Measurements from ENCODE around the gene MARS1. TPM values are rescaled to one million over a fixed set of nuclear protein-coding genes. Genes with fewer than 3 reads are reported as not detected.

The MARS1 gene
- total RNA-seq, 2 experiments from 2014 or later = 203 to 204 TPM

DNA sequence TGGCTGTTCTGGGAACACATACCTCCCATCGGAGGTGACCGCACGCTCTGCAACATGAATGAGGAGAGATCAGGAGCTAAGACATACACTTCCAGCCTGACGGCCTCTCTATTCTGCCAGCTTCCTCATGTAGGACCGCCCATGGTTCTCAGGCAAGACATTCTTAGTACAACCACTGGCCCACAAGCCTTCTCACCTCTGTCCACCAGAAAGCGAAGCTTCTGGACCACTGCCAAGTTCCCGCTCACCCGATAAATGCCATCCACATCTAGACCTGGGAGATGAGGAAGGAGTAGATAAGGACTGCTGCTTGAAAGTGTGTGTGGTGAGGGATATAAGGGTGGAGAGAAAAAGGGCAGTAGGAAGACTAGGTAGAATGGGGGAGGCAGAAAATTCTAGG lies 13.4 kb upstream of the MARS1 start:
- Mint-ChIP-seq H3K4me1 (ENCODE audit: low read depth) (peaks cover 76% of the 10 kb centered on the region), H3K27ac (peak overlapping the region; percentile 88), H3K9me3 (no peaks in the 10 kb centered on the region), H3K27me3 (no peaks in the 10 kb centered on the region), H3K4me3 (peak overlapping the region; percentile 89), H3K36me3 (ENCODE audit: low read depth) (peaks cover 84% of the 10 kb centered on the region)
- intact Hi-C loops (cut with DNase I, micrococcal nuclease) = no loop called here
- ChIA-PET CTCF (interaction anchor here (2.4 to 4.2 kb wide), 2 partner anchors 12 to 16 kb away, joined by 5 to 35 read pairs; no protein-coding TSS in a partner anchor), POLR2A (interaction anchor here (1.0 kb wide), 1 partner anchor 16 kb away, joined by 4 read pairs; no protein-coding TSS in a partner anchor)
- no peak for DNase-seq
- no peaks in the 10 kb centered on the region for H3K9me3 ChIP-seq (ENCODE audit: control insufficient read depth in 1 of 2, insufficient read depth in 1 of 2, low read length in 2 of 2)
- H3K4me3 ChIP-seq (ENCODE audit: low read length) = no peak overlapping the region
- no peak for ATAC-seq (ENCODE audit: poor library complexity)
- TF ChIP-seq, protein P1, sequence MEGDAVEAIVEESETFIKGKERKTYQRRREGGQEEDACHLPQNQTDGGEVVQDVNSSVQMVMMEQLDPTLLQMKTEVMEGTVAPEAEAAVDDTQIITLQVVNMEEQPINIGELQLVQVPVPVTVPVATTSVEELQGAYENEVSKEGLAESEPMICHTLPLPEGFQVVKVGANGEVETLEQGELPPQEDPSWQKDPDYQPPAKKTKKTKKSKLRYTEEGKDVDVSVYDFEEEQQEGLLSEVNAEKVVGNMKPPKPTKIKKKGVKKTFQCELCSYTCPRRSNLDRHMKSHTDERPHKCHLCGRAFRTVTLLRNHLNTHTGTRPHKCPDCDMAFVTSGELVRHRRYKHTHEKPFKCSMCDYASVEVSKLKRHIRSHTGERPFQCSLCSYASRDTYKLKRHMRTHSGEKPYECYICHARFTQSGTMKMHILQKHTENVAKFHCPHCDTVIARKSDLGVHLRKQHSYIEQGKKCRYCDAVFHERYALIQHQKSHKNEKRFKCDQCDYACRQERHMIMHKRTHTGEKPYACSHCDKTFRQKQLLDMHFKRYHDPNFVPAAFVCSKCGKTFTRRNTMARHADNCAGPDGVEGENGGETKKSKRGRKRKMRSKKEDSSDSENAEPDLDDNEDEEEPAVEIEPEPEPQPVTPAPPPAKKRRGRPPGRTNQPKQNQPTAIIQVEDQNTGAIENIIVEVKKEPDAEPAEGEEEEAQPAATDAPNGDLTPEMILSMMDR (IDR thresholded peaks at IDR 0.05) = no peak
- H3K27ac ChIP-seq (ENCODE audit: low read depth in 1 of 2, low read length in 2 of 2) = peak overlapping the region in 1 of 2 donors; percentile 8
- H3K4me1 ChIP-seq (ENCODE audit: insufficient read depth, low read length) = peaks cover 77% of the 10 kb centered on the region
- H3K36me3 ChIP-seq (ENCODE audit: insufficient read depth, low read length) = peaks cover 62% of the 10 kb centered on the region
- H3K27me3 ChIP-seq (ENCODE audit: control insufficient read depth in 1 of 2, insufficient read depth in 2 of 2, low read length in 2 of 2) = no peaks in the 10 kb centered on the region

DNA sequence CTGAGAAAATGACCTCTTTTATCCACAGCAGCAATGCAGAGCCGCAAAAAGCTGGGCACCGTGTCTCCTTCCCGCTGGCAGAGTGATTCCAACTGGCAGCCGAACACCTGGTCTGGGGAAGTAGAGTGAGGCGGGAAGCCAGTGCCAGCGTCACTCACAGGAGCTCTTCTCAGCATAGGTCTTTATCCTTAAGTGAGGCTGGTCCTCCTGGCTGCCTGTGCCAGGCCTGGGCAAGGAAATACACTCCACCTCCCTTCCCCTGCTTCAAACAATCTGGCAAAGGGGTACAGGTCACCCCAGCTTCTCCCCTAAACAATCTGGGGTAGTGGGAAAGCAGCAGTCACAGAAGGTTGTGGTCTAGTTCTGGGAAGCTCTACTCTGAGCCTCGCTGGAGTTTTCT lies 13.0 kb upstream of the MARS1 start:
- ChIA-PET POLR2A (interaction anchor here (1.0 kb wide), 1 partner anchor 16 kb away, joined by 4 read pairs; no protein-coding TSS in a partner anchor), CTCF (interaction anchor here (2.4 to 4.2 kb wide), 2 partner anchors 13 to 16 kb away, joined by 5 to 35 read pairs; no protein-coding TSS in a partner anchor)
- Histone ChIP-seq H3K4me3 (ENCODE audit: low read length) (no peak overlapping the region), H3K27me3 (ENCODE audit: control insufficient read depth in 1 of 2, insufficient read depth in 2 of 2, low read length in 2 of 2) (no peaks in the 10 kb centered on the region), H3K9me3 (ENCODE audit: control insufficient read depth in 1 of 2, insufficient read depth in 1 of 2, low read length in 2 of 2) (no peaks in the 10 kb centered on the region), H3K4me1 (ENCODE audit: insufficient read depth, low read length) (peaks cover 81% of the 10 kb centered on the region), H3K36me3 (ENCODE audit: insufficient read depth, low read length) (peaks cover 57% of the 10 kb centered on the region), H3K27ac (ENCODE audit: low read depth in 1 of 2, low read length in 2 of 2) (peak overlapping the region in 1 of 2 donors; percentile 99)
- Mint-ChIP-seq H3K4me1 (ENCODE audit: low read depth) (peaks cover 81% of the 10 kb centered on the region), H3K4me3 (peak overlapping the region; percentile 89), H3K36me3 (ENCODE audit: low read depth) (peaks cover 80% of the 10 kb centered on the region), H3K27ac (peak overlapping the region; percentile 88), H3K9me3 (no peaks in the 10 kb centered on the region), H3K27me3 (no peaks in the 10 kb centered on the region)
- TF ChIP-seq, protein P1 (IDR thresholded peaks at IDR 0.05) = no peak
- intact Hi-C loops (cut with DNase I, micrococcal nuclease) = loop anchor here in 1 of 2 experiments (5.0 kb wide), 2 partner anchors 72 to 277 kb away; partner anchors contain the start of genes CDK4 and DCTN2
- DNase-seq = no peak
- no peak for ATAC-seq (ENCODE audit: poor library complexity)

DNA sequence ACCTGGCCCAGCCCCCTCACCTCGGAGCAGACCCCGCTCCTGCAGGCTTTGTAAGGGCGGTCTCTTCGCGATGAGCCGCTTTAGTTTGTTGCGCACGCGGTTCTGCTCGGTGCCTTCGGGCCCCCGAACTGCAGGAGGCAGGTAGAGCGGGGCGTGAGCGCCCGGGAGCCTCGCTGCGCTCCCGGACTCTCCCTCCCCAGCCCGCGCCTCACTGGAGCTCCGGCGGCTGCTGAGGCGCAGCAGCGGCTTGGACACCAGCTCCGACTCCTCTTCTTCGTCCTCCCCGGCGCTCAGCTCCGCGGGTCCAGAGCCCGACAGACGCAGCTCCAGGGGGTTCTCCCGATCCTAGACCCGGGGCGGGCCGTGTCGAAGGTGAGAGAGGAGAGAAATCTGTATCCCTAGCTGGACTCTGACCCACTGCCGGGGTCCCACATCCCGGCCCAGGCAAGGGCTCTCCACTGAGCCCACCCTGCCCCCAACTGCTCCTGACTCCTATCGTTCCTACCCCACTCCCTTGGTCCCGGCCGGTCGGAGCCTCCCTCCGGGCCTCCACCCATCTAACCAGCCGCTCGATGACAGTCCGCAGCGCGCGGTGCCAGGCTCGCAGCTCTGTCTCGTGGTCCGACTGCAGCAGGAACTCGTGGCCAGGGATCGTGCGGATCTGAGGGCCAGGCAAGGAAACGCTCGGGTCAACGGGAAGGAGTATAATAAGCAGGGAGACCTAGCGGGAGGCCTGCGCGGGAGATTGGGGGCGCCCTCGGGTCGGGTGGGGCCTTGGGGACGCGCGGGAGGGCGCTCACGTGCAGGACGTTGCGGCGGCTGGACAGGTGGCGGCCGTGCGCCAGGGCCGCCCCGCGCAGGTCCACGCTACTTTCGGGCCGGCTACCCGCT lies 12.4 kb upstream of the MARS1 start:
- TF ChIP-seq, protein P1 (IDR thresholded peaks at IDR 0.05) = no peak
- Histone ChIP-seq H3K36me3 (ENCODE audit: insufficient read depth, low read length) (peaks cover 51% of the 10 kb centered on the region), H3K4me3 (ENCODE audit: low read length) (peak overlapping the region; percentile 90), H3K27me3 (ENCODE audit: control insufficient read depth in 1 of 2, insufficient read depth in 2 of 2, low read length in 2 of 2) (no peaks in the 10 kb centered on the region), H3K4me1 (ENCODE audit: insufficient read depth, low read length) (peaks cover 84% of the 10 kb centered on the region), H3K9me3 (ENCODE audit: control insufficient read depth in 1 of 2, insufficient read depth in 1 of 2, low read length in 2 of 2) (no peaks in the 10 kb centered on the region), H3K27ac (ENCODE audit: low read depth in 1 of 2, low read length in 2 of 2) (peak overlapping the region; percentile 99)
- Mint-ChIP-seq H3K4me3 (peak overlapping the region; percentile 47), H3K27ac (peak overlapping the region; percentile 99), H3K4me1 (ENCODE audit: low read depth) (peaks cover 87% of the 10 kb centered on the region), H3K36me3 (ENCODE audit: low read depth) (peaks cover 73% of the 10 kb centered on the region), H3K27me3 (no peaks in the 10 kb centered on the region), H3K9me3 (no peaks in the 10 kb centered on the region)
- ChIA-PET CTCF (interaction anchor here (1.3 to 5.6 kb wide), 7 partner anchors 11 to 108 kb away, joined by 4 to 35 read pairs (median 5); partner anchors contain the start of genes GLI1 and MARS1), POLR2A (interaction anchor here (1.0 to 5.5 kb wide), 4 partner anchors 12 to 17 kb away, joined by 3 to 93 read pairs (median 10); partner anchors contain the start of genes GLI1 and MARS1)
- DNase-seq = peak in 1 of 14 experiments; percentile 38
- no peak for ATAC-seq (ENCODE audit: poor library complexity)
- intact Hi-C loops (cut with DNase I, micrococcal nuclease) = loop anchor here (2.0 to 5.0 kb wide), 5 partner anchors 13 to 277 kb away; partner anchors contain the start of genes CDK4 (in 1 of the 2), DCTN2 (in 1 of the 2) and DDIT3 (in 1 of the 2)
